ENCODE results near the gene ENO3.
A peak's percentile ranks its signal among the peaks of the same experiment; 100 is the strongest.

ENO3 gene

GRCh38 chr17:4936436-4936835 is 14.5 kb upstream of the ENO3 start:
- TF ChIP-seq CTCF (IDR thresholded peaks at IDR 0.05; ENCODE audit: low read depth, low read length, missing control alignments): no peak
- no peak for DNase-seq (ENCODE audit: extremely low read depth, low read depth)
- H3K4me3 ChIP-seq (replicated peaks; ENCODE audit: low read depth, low read length): no peak overlapping the region

- H3K4me3 ChIP-seq (replicated peaks; ENCODE audit: low read depth, low read length): no peak overlapping the region
- DNase-seq (ENCODE audit: extremely low read depth, low read depth): no peak
- TF ChIP-seq CTCF (IDR thresholded peaks at IDR 0.05; ENCODE audit: low read depth, low read length, missing control alignments): no peak
These were observed 13.4 kb upstream of the ENO3 start for GRCh38 chr17:4937553-4937952.

- no peak for TF ChIP-seq CTCF (IDR thresholded peaks at IDR 0.05; ENCODE audit: low read depth, low read length, missing control alignments)
- H3K4me3 ChIP-seq (replicated peaks; ENCODE audit: low read depth, low read length): peak overlapping the region; percentile 99
- no peak for DNase-seq (ENCODE audit: extremely low read depth, low read depth)
These were observed 12.8 kb upstream of the ENO3 start for GRCh38 chr17:4938069-4938491.

GRCh38 chr17:4938688-4939545 is 12.0 kb upstream of the ENO3 start:
- no peak for DNase-seq (ENCODE audit: extremely low read depth, low read depth)
- peak overlapping the region; percentile 99 for H3K4me3 ChIP-seq (replicated peaks; ENCODE audit: low read depth, low read length)
- TF ChIP-seq CTCF (IDR thresholded peaks at IDR 0.05; ENCODE audit: low read depth, low read length, missing control alignments): no peak

- TF ChIP-seq CTCF (IDR thresholded peaks at IDR 0.05; ENCODE audit: low read depth, low read length, missing control alignments): no peak
- DNase-seq (ENCODE audit: extremely low read depth, low read depth): no peak
- peak overlapping the region; percentile 99 for H3K4me3 ChIP-seq (replicated peaks; ENCODE audit: low read depth, low read length)
These were observed 11.4 kb upstream of the ENO3 start for GRCh38 chr17:4939546-4939795.

GRCh38 chr17:4939796-4940554 is 10.9 kb upstream of the ENO3 start, which contains the start of the genes RNF167 and SLC25A11:
Gene RNF167 (plus strand): TSS chr17:4940268. CDS start chr17:4940910, 642 bp downstream.
Gene SLC25A11 (minus strand): TSS chr17:4940046. CDS start chr17:4939910, 136 bp downstream.
- DNase-seq (ENCODE audit: extremely low read depth, low read depth): peak; percentile 100
- TF ChIP-seq CTCF (IDR thresholded peaks at IDR 0.05; ENCODE audit: low read depth, low read length, missing control alignments): no peak
- peak within 1 kb of the TSS; percentile 99 for H3K4me3 ChIP-seq (replicated peaks; ENCODE audit: low read depth, low read length)
